Tongue (tissue), 2 donors: ENCODE measurements around the gene PHLDB2. TPM values are rescaled to one million over a fixed set of nuclear protein-coding genes. Genes with fewer than 3 reads are reported as not detected.

ENCODE experiments used
- DNase-seq: peaks from one replicate; pipeline ENCODE4 v3.0.0-alpha.2; 2015
- total RNA-seq: library from RNA; depleted of rRNA; stranded (reverse); fragments of >200 nt; gene quantifications from one replicate; pipeline ENCODE4 v1.2.3, GENCODE V29; 2014

The PHLDB2 gene
- total RNA-seq, 1 donor from 2014 or later, result 64.4 TPM

DNA sequence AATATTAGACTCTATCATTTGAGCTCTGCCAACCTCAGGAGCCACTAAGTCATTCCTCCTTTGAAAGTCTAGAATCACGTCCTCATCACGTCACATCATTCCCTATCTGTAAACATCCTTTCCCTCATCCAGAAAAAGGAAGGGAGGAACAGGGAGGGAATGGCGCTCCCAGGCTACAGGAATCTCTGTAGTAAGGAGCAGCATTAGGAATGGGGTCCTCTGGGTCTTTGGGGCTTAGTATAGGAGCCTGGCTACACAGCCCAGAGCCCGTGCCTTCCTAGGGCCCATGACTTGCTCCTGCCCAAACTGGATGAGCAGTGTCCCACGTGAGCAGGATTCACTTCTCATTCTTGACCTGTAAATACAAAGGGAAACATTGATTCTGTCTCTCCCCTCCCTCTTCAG, 141.3 kb downstream of the PHLDB2 start:
- no peak for DNase-seq

GRCh38 chr3:112000966-112001365, 141.9 kb downstream of the PHLDB2 start:
- no peak for DNase-seq

GRCh38 chr3:112001526-112001925, 142.5 kb downstream of the PHLDB2 start:
- no peak for DNase-seq

DNA sequence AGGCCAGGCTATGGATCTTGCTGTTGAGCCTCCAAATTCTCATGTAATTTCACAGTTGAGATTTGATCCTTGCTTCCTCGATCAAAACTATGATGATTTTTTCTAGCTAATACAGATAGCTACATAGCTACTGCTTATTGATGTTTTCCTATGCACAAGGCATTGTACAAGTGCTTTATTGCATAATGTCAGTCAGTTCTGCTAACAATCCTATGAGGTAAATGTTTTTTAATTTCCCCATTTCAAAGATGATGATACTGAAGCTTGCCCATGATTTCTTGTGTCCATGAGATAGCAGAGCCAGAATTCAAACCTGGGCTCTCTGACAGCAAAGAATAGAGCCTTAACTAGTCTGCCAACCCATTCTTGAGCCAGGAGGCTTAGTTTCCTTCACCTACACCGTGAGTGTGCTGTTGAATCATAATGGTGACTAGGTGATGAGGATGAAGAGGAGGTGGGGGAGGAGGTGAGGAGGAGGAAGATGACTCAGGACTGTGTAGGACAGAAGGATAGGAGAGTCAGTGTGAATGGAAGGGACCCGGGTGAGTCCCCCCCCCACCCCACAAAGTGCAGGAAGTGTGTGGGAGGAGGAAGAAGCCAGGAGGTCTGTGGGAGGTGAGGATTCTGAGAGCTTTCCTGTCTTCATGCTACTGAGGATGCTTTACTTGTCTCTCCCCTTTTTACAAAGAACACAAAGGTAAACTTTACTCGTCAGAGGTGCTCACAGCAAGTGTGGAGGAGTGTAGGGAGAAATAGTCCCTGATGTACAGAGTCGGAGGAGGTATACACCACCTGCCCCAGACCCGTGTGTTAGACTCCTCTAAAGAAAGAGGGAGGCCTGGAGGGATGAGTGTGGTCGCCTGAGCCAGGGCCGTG, 143.3 kb downstream of the PHLDB2 start:
- no peak for DNase-seq

- peak; percentile 53 for DNase-seq
These were observed 144.4 kb downstream of the PHLDB2 start for GRCh38 chr3:112003321-112004080.

GRCh38 chr3:112004187-112004586, 145.1 kb downstream of the PHLDB2 start:
- no peak for DNase-seq

DNA sequence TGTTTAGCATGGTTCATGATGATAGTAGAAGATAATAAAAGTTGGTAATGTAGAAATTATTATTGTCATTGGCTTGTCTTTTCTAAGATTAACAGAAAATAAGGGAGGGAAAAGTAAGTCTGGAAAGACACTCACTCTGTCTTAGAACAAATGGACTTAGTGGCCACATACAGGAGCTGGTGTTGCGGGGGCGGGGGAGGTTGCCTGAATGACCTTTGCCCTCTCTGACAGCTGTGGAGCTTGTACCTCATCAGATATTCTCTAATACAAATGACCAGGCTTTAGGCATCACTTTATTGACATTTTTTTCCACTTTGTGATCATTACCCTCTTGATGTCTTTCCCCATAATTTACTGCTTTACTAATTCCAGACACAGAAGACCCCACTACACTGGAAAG, 145.6 kb downstream of the PHLDB2 start:
- no peak for DNase-seq

- no peak for DNase-seq
These were observed 146.1 kb downstream of the PHLDB2 start for GRCh38 chr3:112005091-112005672.

- DNase-seq, result no peak
These were observed 148.6 kb downstream of the PHLDB2 start for GRCh38 chr3:112007633-112008032.

GRCh38 chr3:112009670-112010069, 150.6 kb downstream of the PHLDB2 start:
- no peak for DNase-seq

- DNase-seq, result peak; percentile 63
These were observed 151.6 kb downstream of the PHLDB2 start for GRCh38 chr3:112010636-112011035.

DNA sequence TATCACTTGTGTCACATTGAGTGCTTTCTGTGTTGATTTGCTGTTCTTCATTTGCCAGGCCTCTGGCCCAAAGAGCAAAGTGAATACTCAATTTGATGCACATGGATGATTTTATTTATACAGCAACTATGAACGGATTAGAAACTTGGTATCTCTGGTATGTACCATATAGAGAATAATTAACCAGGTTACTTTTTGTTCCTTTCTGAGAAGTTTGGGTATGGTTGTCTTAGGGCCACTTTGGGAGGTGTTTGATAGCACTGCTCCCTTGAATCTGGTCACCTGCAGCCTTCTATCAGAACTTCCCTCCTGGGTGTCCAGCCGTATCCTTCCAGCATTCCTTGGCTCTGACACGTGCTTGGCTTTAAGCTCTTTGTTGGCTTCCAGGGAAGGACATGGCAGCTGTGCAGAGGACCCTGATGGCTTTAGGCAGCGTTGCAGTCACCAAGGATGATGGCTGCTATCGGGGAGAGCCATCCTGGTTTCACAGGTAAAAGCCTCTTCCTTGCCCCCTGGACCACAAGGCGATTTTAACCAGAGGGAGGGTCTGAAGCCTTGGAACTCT, 152.4 kb downstream of the PHLDB2 start:
- DNase-seq, result no peak

- no peak for DNase-seq
These were observed 153.3 kb downstream of the PHLDB2 start for GRCh38 chr3:112012205-112012992.

DNA sequence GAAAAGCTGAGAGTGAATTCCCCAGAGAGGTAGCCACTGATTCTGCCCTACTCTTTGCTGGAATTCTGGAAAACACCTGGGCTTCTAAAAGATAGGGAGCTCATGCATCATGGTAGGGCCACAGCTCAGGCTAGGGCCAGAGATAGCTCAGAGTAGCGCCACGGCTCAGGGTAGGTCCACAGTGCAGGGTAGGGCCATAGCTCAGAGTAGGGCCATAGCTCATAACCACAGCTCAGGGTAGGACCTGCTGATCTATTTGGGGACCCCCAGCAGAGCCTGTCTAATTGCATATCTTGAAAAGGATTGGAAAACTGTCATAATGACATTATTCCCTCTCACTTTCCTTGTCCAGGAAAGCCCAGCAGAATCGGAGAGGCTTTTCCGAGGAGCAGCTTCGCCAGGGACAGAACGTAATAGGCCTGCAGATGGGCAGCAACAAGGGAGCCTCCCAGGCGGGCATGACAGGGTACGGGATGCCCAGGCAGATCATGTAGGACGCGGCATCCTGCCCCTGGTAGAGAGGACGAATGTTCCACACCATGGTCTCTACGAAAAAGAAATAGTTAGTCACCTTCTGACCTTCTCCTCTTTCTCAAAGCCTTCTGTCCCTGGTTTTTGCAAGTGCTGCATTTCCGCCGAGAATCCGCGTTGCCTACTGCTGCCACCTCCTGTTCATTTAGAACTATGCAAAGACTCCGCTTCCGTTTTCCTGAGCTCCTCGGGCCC, 154.2 kb downstream of the PHLDB2 start:
- DNase-seq, result peak; percentile 88

DNA sequence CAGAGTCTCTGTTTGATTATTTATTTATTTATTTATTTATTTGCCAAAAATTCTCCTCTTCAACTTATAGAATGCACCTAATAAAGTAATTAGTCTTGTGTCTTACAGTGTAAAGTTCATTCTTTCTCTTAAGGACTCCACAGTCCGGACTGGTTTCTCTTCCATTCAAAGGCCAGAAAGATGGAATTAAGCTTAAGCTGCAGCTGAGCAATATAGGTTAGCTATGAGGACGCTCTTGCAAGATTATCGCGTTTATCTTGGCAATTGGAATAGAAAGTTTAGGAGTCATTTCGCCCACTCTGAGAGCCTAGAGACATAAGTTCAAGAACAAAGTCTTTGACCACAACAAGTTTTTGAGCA, 154.7 kb downstream of the PHLDB2 start:
- DNase-seq, result no peak

DNA sequence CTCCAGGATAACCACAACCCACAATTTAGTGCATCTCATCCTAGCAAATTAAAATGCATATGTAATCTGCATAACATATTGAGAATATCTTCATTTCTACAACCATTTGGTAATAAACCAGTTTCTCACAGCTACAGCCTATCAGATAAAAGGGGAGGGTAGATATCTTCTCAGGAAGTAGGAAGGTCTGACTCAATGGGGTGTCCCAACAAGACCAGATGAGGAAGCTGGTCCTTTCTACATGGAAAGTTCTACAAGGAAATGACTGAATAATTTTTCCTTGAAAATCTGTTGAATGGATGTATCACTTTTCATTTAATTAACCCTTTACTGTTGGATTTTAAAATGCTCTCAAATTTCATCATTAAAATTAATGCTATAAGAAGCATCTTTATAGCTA, 158.0 kb downstream of the PHLDB2 start:
- DNase-seq, result no peak

DNA sequence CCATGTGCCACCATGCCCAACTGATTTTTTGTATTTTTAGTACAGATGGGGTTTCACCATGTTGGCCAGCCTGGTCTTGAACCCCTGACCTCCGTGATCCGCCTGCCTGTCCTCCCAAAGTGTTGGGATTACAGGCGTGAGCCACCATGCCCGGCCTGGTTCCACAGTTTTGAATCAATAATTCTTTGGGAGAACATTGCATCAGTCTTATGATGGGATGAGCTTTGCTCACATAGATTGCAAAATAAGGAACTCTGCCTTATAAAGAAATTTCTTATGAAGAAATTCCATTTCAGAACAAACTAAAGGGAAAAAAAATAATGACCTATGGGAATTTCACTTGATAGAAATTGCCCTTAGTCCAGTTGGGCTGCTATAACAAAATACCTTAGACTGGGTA, 159.6 kb downstream of the PHLDB2 start:
- DNase-seq, result no peak

DNA sequence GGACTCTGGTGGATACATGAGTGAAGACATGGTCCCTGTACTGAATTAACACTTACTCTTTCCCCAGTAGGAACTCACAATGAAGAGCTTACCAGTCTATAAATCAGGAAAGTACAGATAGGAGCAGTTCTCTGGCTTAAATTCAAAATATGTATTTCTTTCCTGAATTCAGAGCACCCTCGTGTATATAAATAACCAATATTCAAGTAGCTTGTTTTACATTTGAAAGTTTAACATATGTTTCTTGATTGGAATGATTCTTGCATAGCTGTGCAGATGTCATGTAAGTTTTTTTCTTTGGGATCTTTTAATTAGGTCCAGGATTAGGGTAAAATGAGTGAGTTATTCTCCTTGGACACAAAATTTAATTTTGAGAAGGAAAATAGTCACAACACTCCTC, 160.7 kb downstream of the PHLDB2 start:
- no peak for DNase-seq

DNA sequence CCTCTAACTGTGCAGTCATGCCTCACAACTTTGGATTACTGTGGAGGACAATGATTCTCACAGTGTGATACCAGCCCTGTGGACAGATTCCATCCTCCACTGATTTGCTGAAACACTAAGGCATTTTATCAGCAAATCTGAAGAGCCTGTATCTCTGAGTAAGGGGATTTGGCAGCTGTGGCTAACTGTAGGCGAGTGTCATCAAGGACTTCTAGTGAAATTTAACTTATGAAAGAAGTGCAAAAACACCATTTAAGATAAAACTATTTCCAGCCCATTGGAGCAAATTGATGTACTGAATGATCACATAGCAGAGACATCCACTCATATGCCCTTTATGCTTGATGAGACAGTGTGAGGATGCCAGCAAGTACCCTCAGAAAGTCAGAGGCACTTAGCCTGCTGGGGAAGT, 161.6 kb downstream of the PHLDB2 start:
- DNase-seq, result no peak
